K562 (cell line): ENCODE data around the gene SUSD5. TPM values are rescaled to one million over a fixed set of nuclear protein-coding genes. Genes with fewer than 3 reads are reported as not detected.
A peak's percentile ranks its signal among the peaks of the same experiment; 100 is the strongest.

Experiments
- ATAC-seq: fragments of 200-7000 bp; cut with Tn5 transposase; 3 replicates; pipeline ENCODE4 v1.9.1; 2020; ENCODE audit warnings: moderate library complexity
- BruUV-seq: library from RNA; stranded (reverse); fragments of 400-500 nt; replicated peaks from 2 replicates; lab custom pipeline; 2021; lab: Mats Ljungman, UMichigan
- CTCF ChIA-PET: fragments of 300-600 bp; formaldehyde crosslinking; extraction: SDS; loops from one replicate; lab custom pipeline; 2021; ENCODE audit warnings: low intra/inter-chr PET ratio; lab: Yijun Ruan, JAX
- POLR2A ChIA-PET: fragments of 300-600, 350-650 bp; sonication (Branson Sonifier 250); formaldehyde crosslinking; extraction: SDS; loops from one replicate; lab custom pipeline; 2021; ENCODE audit warnings: antibody characterized with exemption, inconsistent platforms; lab: Yijun Ruan, JAX
- DNase-seq, 4 experiments: peaks; one replicate each; pipeline versions ENCODE4 v3.0.0 to v3.0.0-alpha.2; 2011 to 2018; ENCODE audit warnings: low spot score in 3 of 4, mixed read lengths in 3 of 4; ENCODE audit errors: extremely low read depth in 1 of 4
- FAIRE-seq: peaks from 2 replicates; lab custom pipeline; 2011; peaks lifted over from hg19 to GRCh38; lab: Jason Lieb, UNC
- H2AFZ ChIP-seq: 2 replicates; pipeline ENCODE4 v1.6.0; 2011; ENCODE audit warnings: low read depth, low read length, control low read depth, inconsistent platforms
- H3K27ac ChIP-seq: fragments of 200-600 bp; 3 replicates; pipeline ENCODE4 v1.8.0; 2011; ENCODE audit warnings: low read depth, mild to moderate bottlenecking, control low read depth, inconsistent platforms, low read length, moderate library complexity, mixed read lengths; ENCODE audit errors: extremely low read depth
- H3K27me3 ChIP-seq, 2 experiments: fragments of 300-600 bp in 1 of 2; 2 replicates in 1 of 2; 3 replicates in 1 of 2; pipeline versions ENCODE4 v1.6.0 to v1.8.0; 2011; ENCODE audit warnings: inconsistent platforms in 2 of 2, low read length in 2 of 2, mild to moderate bottlenecking in 1 of 2, mixed read lengths in 1 of 2, moderate library complexity in 1 of 2; ENCODE audit not compliant: control insufficient read depth in 2 of 2, insufficient read depth in 2 of 2
- H3K36me3 ChIP-seq: fragments of 300-600 bp; 3 replicates; pipeline ENCODE4 v1.8.0; 2011; ENCODE audit warnings: mild to moderate bottlenecking, low read length, inconsistent platforms; ENCODE audit not compliant: control insufficient read depth, insufficient read depth
- H3K4me1 ChIP-seq, 2 experiments: fragments of 200-600 bp in 1 of 2; replicated peaks in 1 of 2; 2 replicates in 1 of 2; 3 replicates in 1 of 2; pipeline versions ENCODE4 v1.5.1 to v1.8.0; 2011; ENCODE audit warnings: inconsistent platforms in 2 of 2, low read length in 2 of 2, mild to moderate bottlenecking in 1 of 2, mixed read lengths in 1 of 2, moderate library complexity in 1 of 2; ENCODE audit not compliant: control insufficient read depth in 2 of 2, insufficient read depth in 2 of 2
- H3K4me2 ChIP-seq: 2 replicates; pipeline ENCODE4 v1.6.1; 2011; ENCODE audit warnings: low read length, control low read depth, inconsistent platforms, mixed read lengths; ENCODE audit not compliant: insufficient read depth
- H3K4me3 ChIP-seq: fragments of 200-600 bp; sonication (generic), shearing (Covaris generic); 2 replicates; pipeline ENCODE4 v1.5.1; 2016; ENCODE audit warnings: control low read depth, inconsistent platforms
- H3K79me2 ChIP-seq: fragments of 200-600 bp; 3 replicates; pipeline ENCODE4 v1.8.0; 2011; ENCODE audit warnings: low read length, inconsistent platforms; ENCODE audit not compliant: control insufficient read depth, insufficient read depth
- H3K9ac ChIP-seq, 2 experiments: 2 replicates each; pipeline versions ENCODE4 v1.6.0 to v1.6.1; 2011; ENCODE audit warnings: low read depth in 2 of 2, low read length in 2 of 2, control low read depth in 1 of 2, inconsistent platforms in 1 of 2, mild to moderate bottlenecking in 1 of 2, mixed read lengths in 1 of 2; ENCODE audit not compliant: insufficient read depth in 1 of 2
- H3K9me1 ChIP-seq: one replicate; pipeline ENCODE4 v1.6.0; 2011; ENCODE audit warnings: inconsistent platforms, mild to moderate bottlenecking, low read length, moderate library complexity; ENCODE audit not compliant: control insufficient read depth, insufficient read depth
- H3K9me3 ChIP-seq: replicated peaks from 2 replicates; pipeline ENCODE4 v1.5.1; 2011; ENCODE audit warnings: low read depth, low read length, inconsistent platforms; ENCODE audit not compliant: control insufficient read depth, insufficient read depth
- H4K20me1 ChIP-seq: replicated peaks from 2 replicates; pipeline ENCODE4 v1.6.1; 2011; ENCODE audit warnings: low read length, inconsistent platforms, mixed read lengths; ENCODE audit not compliant: control insufficient read depth, insufficient read depth
- ATF3 ChIP-seq, 2 experiments: fragments of 450-650 bp in 1 of 2; sonication (generic) in 1 of 2; formaldehyde crosslinking in 1 of 2; IDR thresholded peaks in 1 of 2; conservative IDR thresholded peaks in 1 of 2; 2 replicates each; pipeline versions ENCODE4 v1.6.1 to v1.8.1; 2016 to 2023; ENCODE audit warnings: mild to moderate bottlenecking in 2 of 2, moderate library complexity in 2 of 2, inconsistent platforms in 1 of 2, missing genetic modification reagents in 1 of 2
- KHSRP ChIP-seq: fragments of 450-650 bp; IDR thresholded peaks from 2 replicates; pipeline ENCODE4 v1.6.1; 2017
- TOE1 ChIP-seq, 2 experiments: fragments of 450-650 bp in 1 of 2; sonication (generic) in 1 of 2; formaldehyde crosslinking in 1 of 2; IDR thresholded peaks; 2 replicates each; pipeline versions ENCODE4 v1.7.1 to v1.8.0; 2016 to 2022; ENCODE audit warnings: borderline replicate concordance in 2 of 2, mild to moderate bottlenecking in 2 of 2, antibody characterized with exemption in 1 of 2, inconsistent platforms in 1 of 2, low read depth in 1 of 2, missing genetic modification reagents in 1 of 2, moderate library complexity in 1 of 2
- ZBTB11 ChIP-seq, 3 experiments: fragments of 200-800 bp in 1 of 3; fragments of 250-450 bp in 1 of 3; fragments of 450-650 bp in 1 of 3; sonication (Bioruptor Pico) in 1 of 3; sonication (Bioruptor generic) in 1 of 3; formaldehyde crosslinking in 1 of 3; IDR thresholded peaks; 2 replicates each; pipeline versions ENCODE4 v1.6.1 to v1.8.0; 2016 to 2022; ENCODE audit warnings: mild to moderate bottlenecking in 2 of 3, missing genetic modification characterization in 2 of 3, missing compliant biosample characterization in 1 of 3, moderate library complexity in 1 of 3
- WGBS: fragments of 100-300 bp; shearing (Covaris generic); methylation state at CpG from one replicate; pipeline ENCODE4 v1.1.6; 2016; ENCODE audit warnings: low coverage, mixed read lengths; ENCODE audit not compliant: insufficient coverage; ENCODE audit errors: missing lambda C conversion rate; 5-methylcytosine and 5-hydroxymethylcytosine counted together
- in situ Hi-C: fragments of 300-500 bp; cut with MboI; formaldehyde crosslinking; loops from 4 replicates; pipeline ENCODE4 v1.15.0; 2018; ENCODE audit warnings: inconsistent platforms, mixed read lengths
- intact Hi-C: fragments of 100-400 bp; cut with micrococcal nuclease; formaldehyde crosslinking; loops from 2 replicates; pipeline ENCODE4 v1.14.2; 2022
- polyA plus RNA-seq, 8 experiments: library from polyadenylated mRNA; depleted of rRNA in 4 of 8; stranded (reverse) in 5 of 8; unstranded in 3 of 8; fragments of >200 nt; fragmentation: Nextera tagmentation in 2 of 8; fragmentation: Illumina TruSeq in 1 of 8; extraction: Ambion mirVana in 2 of 8; extraction: Trizol in 1 of 8; gene quantifications; 2 replicates each; pipeline versions ENCODE4 v1.2.1 to v1.2.3, GENCODE V29; 2011 to 2014; ENCODE audit warnings: inconsistent platforms in 1 of 8, missing spikeins in 1 of 8
- total RNA-seq, 7 experiments: library from RNA; depleted of rRNA in 6 of 7; stranded (reverse); fragments of >200 nt in 6 of 7; fragmentation: Illumina TruSeq in 2 of 7; extraction: Trizol in 2 of 7; gene quantifications; 2 replicates each; pipeline versions ENCODE4 v1.2.1 to v1.2.3, GENCODE V29; 2011 to 2021; ENCODE audit warnings: low replicate concordance in 1 of 7

The SUSD5 gene
- total and polyA plus RNA-seq, 9 of the 15 experiments (the other 6 are each of a cell fraction or from before 2014, with no cell fraction given) = not detected

- H3K27ac ChIP-seq = no peak overlapping the region
- in situ Hi-C loops (no loop called here), intact Hi-C loops (no loop called here)
- H3K9me3 ChIP-seq = no peaks in the 10 kb centered on the region
- ChIA-PET CTCF (interaction anchor here (0.6 kb wide), 1 partner anchor 212 kb away, joined by 3 read pairs; no protein-coding TSS in a partner anchor), POLR2A (interaction anchor here (0.7 to 1.8 kb wide), 5 partner anchors 11 to 237 kb away, joined by 3 to 9 read pairs (median 4); no protein-coding TSS in a partner anchor)
- BruUV-seq = no TSS peak
- ATAC-seq (peak; percentile 47), FAIRE-seq (no peak), DNase-seq (no peak)
- no peak overlapping the region; a peak in 1 of 4 replicates for H3K9ac ChIP-seq
- H3K27me3 ChIP-seq = peaks cover 28 to 34% of the 10 kb centered on the region in 2 experiments
- H3K4me2 ChIP-seq = no peak overlapping the region; the same call in 1 of the 2 replicates
- H3K4me3 ChIP-seq = no peak overlapping the region
- H3K9me1 ChIP-seq = no peaks in the 10 kb centered on the region
- H3K4me1 ChIP-seq = no peaks in the 10 kb centered on the region; a peak in 1 of 5 replicates
- H4K20me1 ChIP-seq = no peaks in the 10 kb centered on the region
- no peaks in the 10 kb centered on the region for H3K79me2 ChIP-seq
- WGBS = 1% methylated on average over 19 of the region's 19 CpGs
- TF ChIP-seq ATF3 (IDR thresholded peaks at IDR 0.05) (peak; percentile 49), ATF3 (CRISPR knock-in tag; conservative IDR thresholded peaks at IDR 0.05) (no peak), TOE1 (IDR thresholded peaks at IDR 0.05; ENCODE audit: borderline replicate concordance) (no peak), TOE1 (CRISPR knock-in tag; IDR thresholded peaks at IDR 0.05; ENCODE audit: borderline replicate concordance, low read depth) (no peak), KHSRP (no peak), ZBTB11 (CRISPR knock-in tag; IDR thresholded peaks at IDR 0.05) (peak in 1 of 3 experiments; percentile 70; a peak in 2 of 6 replicates)
- no peaks in the 10 kb centered on the region for H3K36me3 ChIP-seq
- no peak overlapping the region for H2AFZ ChIP-seq
Measured at GRCh38 chr3:33152363-33153360, 65.9 kb downstream of the SUSD5 start.
